Measurements from ENCODE around the gene UXS1.

Gene UXS1

DNA sequence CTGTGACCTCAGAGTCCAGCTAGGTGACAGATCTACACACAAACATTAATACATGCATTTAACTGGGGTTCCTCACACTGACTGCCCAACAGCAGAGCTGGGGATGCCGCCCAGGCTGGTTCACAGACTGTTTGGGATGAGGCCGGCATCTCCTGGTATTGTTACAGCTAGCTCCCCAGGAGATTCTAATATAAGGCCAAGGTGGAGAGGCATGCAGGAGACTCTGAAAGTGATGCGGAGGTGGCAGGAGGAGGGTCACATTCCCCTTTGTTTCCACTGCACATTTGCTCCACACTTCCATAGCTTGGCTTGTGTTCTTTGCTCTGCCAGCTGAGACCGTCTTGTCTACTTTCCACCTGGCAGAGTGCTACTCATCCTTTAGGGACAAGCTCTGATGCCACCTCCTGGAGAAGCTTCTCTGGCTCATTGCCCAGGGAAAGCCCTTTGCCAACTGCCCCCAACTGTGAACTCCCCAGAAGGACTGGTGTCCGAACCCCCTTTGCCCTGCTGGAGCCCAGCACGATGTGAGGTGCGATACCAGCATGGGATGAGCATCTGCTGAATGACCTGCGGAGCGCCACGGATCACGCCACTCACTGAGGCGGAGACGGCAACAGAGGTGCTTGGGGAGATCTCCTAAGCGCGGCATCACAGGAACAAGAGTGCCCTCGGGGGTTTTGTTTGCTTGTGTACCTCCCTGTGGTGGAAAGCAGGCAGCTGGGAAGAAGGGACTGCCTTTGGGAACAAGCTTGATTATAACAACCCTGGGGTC lies 88.8 kb downstream of the UXS1 start:
- H3K79me2 ChIP-seq (ENCODE audit: low read length): no peaks in the 10 kb centered on the region
- no peak overlapping the region for H2AFZ ChIP-seq (ENCODE audit: low read depth, low read length)
- H3K4me1 ChIP-seq (ENCODE audit: low read length): no peaks in the 10 kb centered on the region
- H3K9ac ChIP-seq (ENCODE audit: low read length): no peak overlapping the region
- no peak overlapping the region for H3K4me3 ChIP-seq (ENCODE audit: low read length)
- no peaks in the 10 kb centered on the region for H3K9me3 ChIP-seq (ENCODE audit: insufficient read depth, low read length)
- no peak for TF ChIP-seq EZH2phosphoT487 (IDR thresholded peaks at IDR 0.05; ENCODE audit: low read depth)
- TF ChIP-seq, protein P1, sequence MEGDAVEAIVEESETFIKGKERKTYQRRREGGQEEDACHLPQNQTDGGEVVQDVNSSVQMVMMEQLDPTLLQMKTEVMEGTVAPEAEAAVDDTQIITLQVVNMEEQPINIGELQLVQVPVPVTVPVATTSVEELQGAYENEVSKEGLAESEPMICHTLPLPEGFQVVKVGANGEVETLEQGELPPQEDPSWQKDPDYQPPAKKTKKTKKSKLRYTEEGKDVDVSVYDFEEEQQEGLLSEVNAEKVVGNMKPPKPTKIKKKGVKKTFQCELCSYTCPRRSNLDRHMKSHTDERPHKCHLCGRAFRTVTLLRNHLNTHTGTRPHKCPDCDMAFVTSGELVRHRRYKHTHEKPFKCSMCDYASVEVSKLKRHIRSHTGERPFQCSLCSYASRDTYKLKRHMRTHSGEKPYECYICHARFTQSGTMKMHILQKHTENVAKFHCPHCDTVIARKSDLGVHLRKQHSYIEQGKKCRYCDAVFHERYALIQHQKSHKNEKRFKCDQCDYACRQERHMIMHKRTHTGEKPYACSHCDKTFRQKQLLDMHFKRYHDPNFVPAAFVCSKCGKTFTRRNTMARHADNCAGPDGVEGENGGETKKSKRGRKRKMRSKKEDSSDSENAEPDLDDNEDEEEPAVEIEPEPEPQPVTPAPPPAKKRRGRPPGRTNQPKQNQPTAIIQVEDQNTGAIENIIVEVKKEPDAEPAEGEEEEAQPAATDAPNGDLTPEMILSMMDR (IDR thresholded peaks at IDR 0.05; ENCODE audit: low read depth, low read length): no peak
- no peak overlapping the region for H3K27ac ChIP-seq (ENCODE audit: low read length)
- no peak overlapping the region for H3K4me2 ChIP-seq (ENCODE audit: low read length)
- no peaks in the 10 kb centered on the region for H3K27me3 ChIP-seq (ENCODE audit: low read depth, low read length)
- H4K20me1 ChIP-seq (ENCODE audit: insufficient read depth, low read length): no peaks in the 10 kb centered on the region
- no peaks in the 10 kb centered on the region for H3K36me3 ChIP-seq (replicated peaks; ENCODE audit: low read depth, low read length)

DNA sequence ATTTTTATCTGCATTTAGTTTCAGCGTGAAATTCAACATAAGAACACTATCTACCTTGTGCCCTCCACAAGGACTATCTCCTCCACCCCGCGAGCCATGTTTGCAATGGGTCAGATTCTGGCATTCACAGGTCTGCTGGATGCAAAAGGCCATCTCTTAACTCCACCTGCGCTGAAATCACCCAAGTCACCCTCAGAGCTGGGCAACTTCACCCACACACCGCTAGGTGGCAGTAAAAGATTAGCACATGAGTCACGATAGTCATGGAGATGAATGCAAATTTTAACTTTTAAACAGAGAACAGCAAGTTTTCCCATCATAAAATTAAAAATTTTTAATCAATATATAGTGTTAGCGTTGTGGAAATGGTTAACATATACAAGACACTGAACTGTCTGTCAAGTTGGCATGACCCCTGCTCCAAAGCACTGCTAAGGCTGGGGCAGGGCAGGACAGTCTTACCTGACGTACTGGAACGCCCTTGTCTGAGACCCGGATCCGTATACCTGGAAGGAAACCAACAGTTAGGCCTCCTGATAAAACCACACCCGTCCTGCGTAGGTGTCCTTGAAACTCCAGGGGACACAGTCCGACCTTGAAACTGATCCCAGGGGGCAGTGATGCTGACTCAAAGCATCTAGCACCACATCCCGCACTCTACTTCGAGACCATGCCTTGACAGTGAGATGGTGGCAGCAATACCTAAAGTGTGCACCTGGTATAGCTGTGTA lies 89.6 kb downstream of the UXS1 start:
- H2AFZ ChIP-seq (ENCODE audit: low read depth, low read length): no peak overlapping the region
- H3K9ac ChIP-seq (ENCODE audit: low read length): no peak overlapping the region
- H3K27me3 ChIP-seq (ENCODE audit: low read depth, low read length): no peaks in the 10 kb centered on the region
- H3K4me2 ChIP-seq (ENCODE audit: low read length): no peak overlapping the region
- no peaks in the 10 kb centered on the region for H3K4me1 ChIP-seq (ENCODE audit: low read length)
- H3K4me3 ChIP-seq (ENCODE audit: low read length): no peak overlapping the region
- TF ChIP-seq, protein P1 (IDR thresholded peaks at IDR 0.05; ENCODE audit: low read depth, low read length): peak; percentile 97
- no peak for TF ChIP-seq EZH2phosphoT487 (IDR thresholded peaks at IDR 0.05; ENCODE audit: low read depth)
- H4K20me1 ChIP-seq (ENCODE audit: insufficient read depth, low read length): no peaks in the 10 kb centered on the region
- H3K27ac ChIP-seq (ENCODE audit: low read length): no peak overlapping the region
- no peaks in the 10 kb centered on the region for H3K79me2 ChIP-seq (ENCODE audit: low read length)
- H3K36me3 ChIP-seq (replicated peaks; ENCODE audit: low read depth, low read length): no peaks in the 10 kb centered on the region
- H3K9me3 ChIP-seq (ENCODE audit: insufficient read depth, low read length): no peaks in the 10 kb centered on the region

DNA sequence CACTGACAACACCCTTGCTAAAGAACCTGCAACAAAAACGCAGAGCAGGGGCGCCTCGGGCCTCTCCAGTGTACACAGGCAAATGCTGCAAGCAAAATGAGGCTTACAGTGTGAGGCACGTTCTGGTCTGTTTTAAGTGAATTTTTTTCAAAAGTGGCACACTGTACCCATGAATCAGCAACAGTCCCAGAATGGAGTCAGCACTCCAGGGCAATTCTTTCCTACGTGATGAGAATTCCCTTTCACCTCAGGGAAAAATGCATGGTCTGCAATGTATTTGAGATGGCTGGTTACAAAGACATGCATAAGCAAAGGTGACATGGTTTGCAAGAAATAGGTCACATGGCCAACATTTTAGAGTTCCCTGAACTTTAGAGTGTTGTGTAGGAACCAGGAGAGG lies 94.4 kb downstream of the UXS1 start:
- H2AFZ ChIP-seq (ENCODE audit: low read depth, low read length): no peak overlapping the region
- no peaks in the 10 kb centered on the region for H3K4me1 ChIP-seq (ENCODE audit: low read length)
- no peak overlapping the region for H3K9ac ChIP-seq (ENCODE audit: low read length)
- TF ChIP-seq EZH2phosphoT487 (IDR thresholded peaks at IDR 0.05; ENCODE audit: low read depth): no peak
- TF ChIP-seq, protein P1 (IDR thresholded peaks at IDR 0.05; ENCODE audit: low read depth, low read length): no peak
- H3K9me3 ChIP-seq (ENCODE audit: insufficient read depth, low read length): no peaks in the 10 kb centered on the region
- H3K4me3 ChIP-seq (ENCODE audit: low read length): no peak overlapping the region
- H3K4me2 ChIP-seq (ENCODE audit: low read length): no peak overlapping the region
- H3K27me3 ChIP-seq (ENCODE audit: low read depth, low read length): no peaks in the 10 kb centered on the region
- no peaks in the 10 kb centered on the region for H3K79me2 ChIP-seq (ENCODE audit: low read length)
- H3K27ac ChIP-seq (ENCODE audit: low read length): no peak overlapping the region
- H4K20me1 ChIP-seq (ENCODE audit: insufficient read depth, low read length): no peaks in the 10 kb centered on the region
- no peaks in the 10 kb centered on the region for H3K36me3 ChIP-seq (replicated peaks; ENCODE audit: low read depth, low read length)

DNA sequence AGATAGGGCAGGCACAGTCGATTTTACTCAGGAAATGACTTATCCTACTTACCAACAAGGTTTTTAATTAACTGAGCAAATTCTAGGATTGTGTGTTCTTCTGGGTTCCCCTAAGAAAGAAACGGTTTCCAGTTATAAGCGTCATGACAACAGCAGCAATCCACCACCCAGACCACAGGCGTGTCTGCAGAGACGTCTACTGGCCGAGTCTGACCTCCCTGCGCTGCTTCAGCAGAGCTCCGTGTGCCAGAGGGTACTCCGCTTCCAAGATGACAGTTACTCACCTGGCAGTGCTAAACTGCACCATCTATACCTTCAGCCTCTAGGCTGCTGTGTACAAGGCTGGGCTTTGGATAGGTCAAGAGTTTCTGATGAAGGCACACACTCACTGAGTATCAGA lies 95.4 kb downstream of the UXS1 start:
- Histone ChIP-seq H3K27ac (ENCODE audit: low read length) (no peak overlapping the region), H3K4me2 (ENCODE audit: low read length) (no peak overlapping the region), H4K20me1 (ENCODE audit: insufficient read depth, low read length) (no peaks in the 10 kb centered on the region), H3K4me1 (ENCODE audit: low read length) (no peaks in the 10 kb centered on the region), H3K27me3 (ENCODE audit: low read depth, low read length) (no peaks in the 10 kb centered on the region), H3K79me2 (ENCODE audit: low read length) (no peaks in the 10 kb centered on the region), H3K4me3 (ENCODE audit: low read length) (no peak overlapping the region), H3K36me3 (replicated peaks; ENCODE audit: low read depth, low read length) (peaks cover 3% of the 10 kb centered on the region), H2AFZ (ENCODE audit: low read depth, low read length) (no peak overlapping the region), H3K9me3 (ENCODE audit: insufficient read depth, low read length) (no peaks in the 10 kb centered on the region), H3K9ac (ENCODE audit: low read length) (no peak overlapping the region)
- TF ChIP-seq, protein P1 (IDR thresholded peaks at IDR 0.05; ENCODE audit: low read depth, low read length): no peak
- TF ChIP-seq EZH2phosphoT487 (IDR thresholded peaks at IDR 0.05; ENCODE audit: low read depth): no peak
